GM12891 (cell line): ENCODE measurements around the gene BNC2.

Experiments used
- POLR2A ChIP-seq: IDR thresholded peaks from 2 replicates; pipeline ENCODE4 v1.6.1; 2011; ENCODE audit warnings: low read depth, low read length, control low read depth
- POLR2AphosphoS5 ChIP-seq: IDR thresholded peaks from 2 replicates; pipeline ENCODE4 v1.6.1; 2011; ENCODE audit warnings: low read depth, low read length, control low read depth
- SPI1 ChIP-seq: IDR thresholded peaks from 2 replicates; pipeline ENCODE4 v1.6.1; 2011; ENCODE audit warnings: low read depth, low read length, control low read depth

DNA sequence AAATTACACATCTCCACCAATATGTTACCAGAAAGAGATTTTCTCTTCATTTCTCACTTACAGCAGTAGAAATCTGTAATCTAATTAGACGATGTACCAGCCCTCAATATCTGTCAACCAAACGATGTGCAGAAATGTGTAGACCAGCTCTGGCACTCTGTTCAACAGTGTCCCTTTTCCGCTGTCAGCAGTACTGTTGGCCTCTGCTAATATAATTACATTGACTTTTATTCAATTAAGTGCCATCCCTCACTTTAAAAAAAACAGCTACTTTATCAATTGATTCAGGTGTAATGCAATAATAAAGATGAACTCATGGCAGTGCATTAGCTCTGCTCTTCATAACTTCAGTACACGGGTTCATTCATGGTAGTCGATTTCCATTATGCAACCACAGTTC is 448.4 kb downstream of the BNC2 start:
- TF ChIP-seq POLR2A (no peak), POLR2AphosphoS5 (no peak), SPI1 (no peak)
